Measurements from ENCODE around the gene ASB15.

GRCh38 chr7:123558289-123558874, 43.2 kb upstream of the ASB15 start:
- TF ChIP-seq CTCF (IDR thresholded peaks at IDR 0.05; ENCODE audit: low read length) (no peak), EZH2 (optimal IDR thresholded peaks at IDR 0.05; ENCODE audit: low read depth, low read length) (no peak)
